ENCODE measurements around the gene ILDR1. TPM values are rescaled to one million over a fixed set of nuclear protein-coding genes. Genes with fewer than 3 reads are reported as not detected.

The ILDR1 gene
- total and polyA plus RNA-seq, 2 of the 4 experiments (the other 2 are of a cell fraction), result not detected

DNA sequence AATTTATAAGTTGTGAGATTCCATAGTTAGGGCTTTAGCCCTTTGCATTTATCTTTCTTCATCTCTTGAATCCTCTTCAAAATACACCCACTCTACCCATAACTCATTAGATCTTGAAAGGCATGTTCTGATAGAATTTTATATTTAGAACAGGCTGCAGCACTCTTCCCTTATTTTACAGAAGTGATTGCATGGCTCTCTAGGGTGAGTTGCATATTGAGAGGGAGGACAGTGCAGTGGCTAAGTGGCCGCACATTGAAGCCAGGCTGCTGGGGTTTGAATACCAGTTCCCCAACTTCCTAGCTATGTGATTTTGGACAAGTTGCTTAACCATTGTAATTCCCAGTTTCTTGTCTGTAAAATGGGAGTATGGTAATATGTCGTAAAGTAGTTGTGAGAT, 35.6 kb upstream of the ILDR1 start:
- Histone ChIP-seq H3K4me1 (ENCODE audit: control insufficient read depth, insufficient read depth, low read length) (no peaks in the 10 kb centered on the region), H3K27ac (ENCODE audit: insufficient read depth, low read length) (no peak overlapping the region), H2BK15ac (ENCODE audit: low read depth, low read length) (no peak overlapping the region), H3K27me3 (ENCODE audit: control insufficient read depth, insufficient read depth, low read length) (no peaks in the 10 kb centered on the region), H2AK5ac (ENCODE audit: low read depth, low read length) (no peak overlapping the region), H3K4me2 (ENCODE audit: low read depth, low read length) (no peak overlapping the region), H3K56ac (ENCODE audit: extremely low read depth, insufficient read depth, low read length) (no peak overlapping the region), H3K23ac (ENCODE audit: low read depth, low read length) (no peak overlapping the region), H2BK120ac (ENCODE audit: low read depth, low read length) (no peak overlapping the region), H3K9me1 (ENCODE audit: insufficient read depth, low read length) (no peaks in the 10 kb centered on the region), H2BK5ac (ENCODE audit: low read depth, low read length, poor library complexity, severe bottlenecking) (no peak overlapping the region), H3K9ac (ENCODE audit: low read depth, low read length) (no peak overlapping the region), H3K4me3 (ENCODE audit: insufficient read depth, low read depth, low read length) (no peak overlapping the region), H3K18ac (ENCODE audit: low read depth, low read length) (no peak overlapping the region), H3K9me3 (ENCODE audit: control insufficient read depth, insufficient read depth, low read length) (no peaks in the 10 kb centered on the region), H3K79me1 (ENCODE audit: low read depth in 1 of 2, low read length in 2 of 2) (no peaks in the 10 kb centered on the region), H3K36me3 (ENCODE audit: control insufficient read depth, insufficient read depth, low read length) (no peaks in the 10 kb centered on the region), H4K20me1 (ENCODE audit: insufficient read depth, low read length) (no peaks in the 10 kb centered on the region), H3K4ac (ENCODE audit: low read depth, low read length) (no peak overlapping the region), H4K5ac (ENCODE audit: low read depth, low read length) (no peak overlapping the region), H3K14ac (replicated peaks; ENCODE audit: low read depth, low read length) (no peak overlapping the region), H2AK9ac (replicated peaks; ENCODE audit: low read depth, low read length, poor library complexity) (no peak overlapping the region), H4K91ac (ENCODE audit: insufficient read depth, low read depth, low read length) (no peak overlapping the region), H4K8ac (ENCODE audit: low read depth in 2 of 2, low read length in 2 of 2) (no peak overlapping the region), H2AFZ (replicated peaks; ENCODE audit: low read length, poor library complexity) (no peak overlapping the region), H2BK20ac (ENCODE audit: low read depth, low read length) (no peak overlapping the region)
- intact Hi-C loops (cut with micrococcal nuclease) (no loop called here), in situ Hi-C loops (cut with MboI; ENCODE audit: low sequenced_read_pairs) (no loop called here), dilution Hi-C loops (cut with HindIII; ENCODE audit: low sequenced_read_pairs, unreplicated experiment) (no loop called here)
- BruUV-seq (replicated peaks), result no TSS peak
- no peak for TF ChIP-seq CEBPB (IDR thresholded peaks at IDR 0.05; ENCODE audit: low read depth, low read length)
- TF ChIP-seq SMC3 (IDR thresholded peaks at IDR 0.05; ENCODE audit: low read depth, low read length), result no peak
- no peak for TF ChIP-seq RAD21 (IDR thresholded peaks at IDR 0.05; ENCODE audit: low read length)
- TF ChIP-seq FOS (IDR thresholded peaks at IDR 0.05; ENCODE audit: low read depth, low read length), result no peak
- TF ChIP-seq NFE2L2 (IDR thresholded peaks at IDR 0.05; ENCODE audit: low read depth, low read length), result no peak
- DNase-seq, result no peak
- ChIA-PET POLR2A (ENCODE audit: unreplicated experiment) (no interaction called here), CTCF (interaction anchor here (1.0 to 1.2 kb wide), 2 partner anchors 10 to 188 kb away, joined by 3 read pairs; no protein-coding TSS in a partner anchor)
- no CpG with 5 or more reads among the region's 2 CpGs for WGBS, 2 experiments (ENCODE audit: extremely low coverage in 2 of 2, insufficient read length in 1 of 2)
- no peak for ATAC-seq (ENCODE audit: low read depth)
